Neural progenitor cell (in vitro differentiated cells): ENCODE data around the gene IGSF9. TPM values are rescaled to one million over a fixed set of nuclear protein-coding genes. Genes with fewer than 3 reads are reported as not detected.

Experiments used
- DNase-seq: peaks from one replicate; pipeline ENCODE4 v3.0.0-alpha.2; 2016; ENCODE audit warnings: low spot score
- H2AFZ ChIP-seq: fragments of 200-600 bp; sonication (generic); replicated peaks from 2 replicates; pipeline ENCODE4 v1.6.1; 2016; ENCODE audit warnings: antibody characterized with exemption
- H3F3A ChIP-seq: fragments of 200-600 bp; sonication (generic); 2 replicates; pipeline ENCODE4 v1.6.1; 2016; ENCODE audit warnings: antibody characterized with exemption, low read depth
- H3K27ac ChIP-seq: fragments of 200-600 bp; sonication (generic); 2 replicates; pipeline ENCODE4 v1.5.1; 2016; ENCODE audit warnings: mild to moderate bottlenecking
- H3K27me3 ChIP-seq: fragments of 200-600 bp; sonication (generic); 2 replicates; pipeline ENCODE4 v1.6.1; 2016; ENCODE audit warnings: mild to moderate bottlenecking, moderate library complexity
- H3K36me3 ChIP-seq: fragments of 200-600 bp; sonication (generic); 2 replicates; pipeline ENCODE4 v1.5.1; 2016
- H3K4me1 ChIP-seq: fragments of 200-600 bp; sonication (generic); 2 replicates; pipeline ENCODE4 v1.6.1; 2016; ENCODE audit warnings: mixed run types
- H3K4me2 ChIP-seq: fragments of 200-600 bp; sonication (generic); 2 replicates; pipeline ENCODE4 v1.6.1; 2016
- H3K4me3 ChIP-seq: fragments of 200-600 bp; sonication (generic); 2 replicates; pipeline ENCODE4 v1.5.1; 2016
- H3K79me2 ChIP-seq: fragments of 200-600 bp; sonication (generic); 2 replicates; pipeline ENCODE4 v1.6.1; 2016; ENCODE audit warnings: low read depth
- H3K9ac ChIP-seq: fragments of 200-600 bp; sonication (generic); 2 replicates; pipeline ENCODE4 v1.6.1; 2016
- H3K9me3 ChIP-seq: fragments of 200-600 bp; sonication (generic); 2 replicates; pipeline ENCODE4 v1.5.1; 2016; ENCODE audit warnings: low read depth
- H4K20me1 ChIP-seq: fragments of 200-600 bp; sonication (generic); 2 replicates; pipeline ENCODE4 v1.6.1; 2016; ENCODE audit warnings: low read depth
- H3K27ac Mint-ChIP-seq: 3 replicates; pipeline ENCODE4 v1.8.0; 2021; ENCODE audit warnings: mixed read lengths
- H3K27me3 Mint-ChIP-seq: 2 replicates; pipeline ENCODE4 v1.8.0; 2022; ENCODE audit warnings: low read depth, mild to moderate bottlenecking, inconsistent platforms, moderate library complexity, mixed read lengths; ENCODE audit not compliant: insufficient read depth
- H3K36me3 Mint-ChIP-seq: 3 replicates; pipeline ENCODE4 v1.8.0; 2021; ENCODE audit warnings: mixed read lengths
- H3K4me1 Mint-ChIP-seq: 3 replicates; pipeline ENCODE4 v1.8.0; 2021; ENCODE audit warnings: mixed read lengths
- H3K4me3 Mint-ChIP-seq: 3 replicates; pipeline ENCODE4 v1.8.0; 2021; ENCODE audit warnings: mild to moderate bottlenecking, moderate library complexity, mixed read lengths
- H3K9me3 Mint-ChIP-seq: 3 replicates; pipeline ENCODE4 v1.8.0; 2020; ENCODE audit warnings: mixed read lengths
- CTCF ChIP-seq: fragments of 200-600 bp; sonication (generic); IDR thresholded peaks from 2 replicates; pipeline ENCODE4 v1.5.1; 2017; ENCODE audit warnings: antibody characterized with exemption, mild to moderate bottlenecking
- EZH2 ChIP-seq: fragments of 200-600 bp; sonication (generic); IDR thresholded peaks from 2 replicates; pipeline ENCODE4 v1.6.1; 2017; ENCODE audit warnings: antibody characterized with exemption, mild to moderate bottlenecking, moderate library complexity
- EZH2phosphoT487 ChIP-seq: fragments of 200-600 bp; sonication (generic); IDR thresholded peaks from 2 replicates; pipeline ENCODE4 v1.6.1; 2017; ENCODE audit warnings: antibody characterized with exemption
- total RNA-seq: library from RNA; depleted of rRNA; stranded (reverse); fragments of >200 nt; gene quantifications from 2 replicates; pipeline ENCODE4 v1.2.3, GENCODE V29; 2015; ENCODE audit warnings: low replicate concordance

Gene IGSF9
- total RNA-seq, 1 donor from 2014 or later: 3.3 TPM

GRCh38 chr1:159924791-159925718, 20.4 kb downstream of the IGSF9 start, which contains the start of gene TAGLN2:
Gene TAGLN2 (minus strand): TSS chr1:159925507. CDS start chr1:159920509, 4,998 bp downstream.
- peaks cover 15% of the 10 kb centered on the region for H3K4me1 ChIP-seq
- Mint-ChIP-seq H3K4me3 (peak within 1 kb of the TSS; percentile 90), H3K4me1 (peaks cover 36% of the 10 kb centered on the region), H3K27ac (peak within 1 kb of the TSS; percentile 57), H3K36me3 (peaks cover 10% of the 10 kb centered on the region), H3K9me3 (no peaks in the 10 kb centered on the region), H3K27me3 (peaks cover 8% of the 10 kb centered on the region)
- no peaks in the 10 kb centered on the region for H3K79me2 ChIP-seq
- peak; percentile 91 for DNase-seq
- H2AFZ ChIP-seq: peak within 1 kb of the TSS; percentile 23
- TF ChIP-seq CTCF (no peak), EZH2phosphoT487 (peak; percentile 49), EZH2 (peak; percentile 78)
- no peaks in the 10 kb centered on the region for H3F3A ChIP-seq
- peak within 1 kb of the TSS; percentile 82 for H3K4me2 ChIP-seq
- H3K4me3 ChIP-seq: peak within 1 kb of the TSS; percentile 50
- no peaks in the 10 kb centered on the region for H4K20me1 ChIP-seq
- H3K9ac ChIP-seq: no peak within 1 kb of the TSS
- peaks cover 28% of the 10 kb centered on the region for H3K27me3 ChIP-seq
- H3K9me3 ChIP-seq: no peaks in the 10 kb centered on the region
- no peaks in the 10 kb centered on the region for H3K36me3 ChIP-seq
- no peak within 1 kb of the TSS for H3K27ac ChIP-seq

- H3K36me3 Mint-ChIP-seq: peaks cover 9% of the 10 kb centered on the region
- Histone ChIP-seq H3F3A (no peaks in the 10 kb centered on the region), H3K79me2 (no peaks in the 10 kb centered on the region), H3K4me3 (peak overlapping the region; percentile 50), H3K27me3 (peaks cover 28% of the 10 kb centered on the region), H3K36me3 (no peaks in the 10 kb centered on the region), H3K9me3 (no peaks in the 10 kb centered on the region), H3K27ac (no peak overlapping the region), H2AFZ (no peak overlapping the region), H3K4me2 (peak overlapping the region; percentile 82), H4K20me1 (no peaks in the 10 kb centered on the region), H3K9ac (no peak overlapping the region), H3K4me1 (peaks cover 15% of the 10 kb centered on the region)
- H3K4me1 Mint-ChIP-seq: peaks cover 36% of the 10 kb centered on the region
- H3K4me3 Mint-ChIP-seq: peak overlapping the region; percentile 90
- H3K9me3 Mint-ChIP-seq: no peaks in the 10 kb centered on the region
- DNase-seq: no peak
- TF ChIP-seq EZH2 (no peak), EZH2phosphoT487 (no peak), CTCF (no peak)
- H3K27ac Mint-ChIP-seq: peak overlapping the region; percentile 18
- H3K27me3 Mint-ChIP-seq: peaks cover 6% of the 10 kb centered on the region
These were observed 21.2 kb downstream of the IGSF9 start for GRCh38 chr1:159924025-159924790.

- H3K9ac ChIP-seq: no peak overlapping the region
- peaks cover 36% of the 10 kb centered on the region for H3K4me1 Mint-ChIP-seq
These were observed 22.0 kb downstream of the IGSF9 start for GRCh38 chr1:159923203-159924024.

More at GRCh38 chr1:159923203-159924024, 22.0 kb downstream of the IGSF9 start:
- Histone ChIP-seq H3K4me3 (no peak overlapping the region), H3K4me1 (peaks cover 15% of the 10 kb centered on the region), H3K36me3 (no peaks in the 10 kb centered on the region), H2AFZ (no peak overlapping the region), H3K27me3 (peaks cover 28% of the 10 kb centered on the region), H3K4me2 (peak overlapping the region; percentile 82), H4K20me1 (no peaks in the 10 kb centered on the region), H3K9me3 (no peaks in the 10 kb centered on the region), H3F3A (no peaks in the 10 kb centered on the region), H3K27ac (no peak overlapping the region), H3K79me2 (no peaks in the 10 kb centered on the region)
- peak overlapping the region; percentile 76 for H3K4me3 Mint-ChIP-seq
- peaks cover 5% of the 10 kb centered on the region for H3K36me3 Mint-ChIP-seq
- no peak for DNase-seq
- TF ChIP-seq EZH2phosphoT487: no peak
- TF ChIP-seq EZH2: no peak
- TF ChIP-seq CTCF: no peak
- H3K9me3 Mint-ChIP-seq: no peaks in the 10 kb centered on the region
- H3K27me3 Mint-ChIP-seq: peaks cover 6% of the 10 kb centered on the region
- H3K27ac Mint-ChIP-seq: peak overlapping the region; percentile 18
